ENCODE data around the gene CISTR. TPM values are rescaled to one million over a fixed set of nuclear protein-coding genes. Genes with fewer than 3 reads are reported as not detected.

The CISTR gene
- total and polyA plus RNA-seq, 5 donors from 2014 or later, result not detected

GRCh38 chr12:53700567-53700966 is 51.2 kb downstream of the CISTR start:
- peaks cover 49% of the 10 kb centered on the region for H3K27me3 ChIP-seq (ENCODE audit: control insufficient read depth, insufficient read depth, low read length)

GRCh38 chr12:53699678-53700025 is 52.1 kb downstream of the CISTR start:
- no peak for DNase-seq
- ATAC-seq (ENCODE audit: low read depth in 2 of 2), result no peak
- Mint-ChIP-seq H3K36me3 (no peaks in the 10 kb centered on the region), H3K9me3 (peaks cover 0 to 2% (median 0%) of the 10 kb centered on the region in 7 donors), H3K27ac (no peak overlapping the region), H3K27me3 (peaks cover 93% of the 10 kb centered on the region), H3K4me3 (no peak overlapping the region), H3K4me1 (peaks cover 5 to 26% (median 21%) of the 10 kb centered on the region in 4 donors)
- Histone ChIP-seq H3K9me3 (ENCODE audit: control insufficient read depth in 2 of 2, low read length in 2 of 2) (no peaks in the 10 kb centered on the region), H3K36me3 (ENCODE audit: control insufficient read depth, insufficient read depth, low read length) (no peaks in the 10 kb centered on the region), H3K4me1 (ENCODE audit: control insufficient read depth, insufficient read depth, low read length, poor library complexity, severe bottlenecking) (peaks cover 24% of the 10 kb centered on the region), H3K27me3 (ENCODE audit: control insufficient read depth, insufficient read depth, low read length) (peaks cover 49% of the 10 kb centered on the region), H3K4me3 (ENCODE audit: low read depth, low read length) (no peak overlapping the region), H3K27ac (ENCODE audit: insufficient read depth, low read length, poor library complexity, severe bottlenecking) (no peak overlapping the region)

More at GRCh38 chr12:53700567-53700966, 51.2 kb downstream of the CISTR start:
- Histone ChIP-seq H3K27ac (ENCODE audit: insufficient read depth, low read length, poor library complexity, severe bottlenecking) (no peak overlapping the region), H3K4me3 (ENCODE audit: low read depth, low read length) (no peak overlapping the region), H3K36me3 (ENCODE audit: control insufficient read depth, insufficient read depth, low read length) (no peaks in the 10 kb centered on the region), H3K9me3 (ENCODE audit: control insufficient read depth in 2 of 2, low read length in 2 of 2) (no peaks in the 10 kb centered on the region), H3K4me1 (ENCODE audit: control insufficient read depth, insufficient read depth, low read length, poor library complexity, severe bottlenecking) (peaks cover 14% of the 10 kb centered on the region)
- peaks cover 0 to 18% (median 15%) of the 10 kb centered on the region in 4 donors for H3K4me1 Mint-ChIP-seq
- no peak for DNase-seq
- H3K36me3 Mint-ChIP-seq, result no peaks in the 10 kb centered on the region
- no peak overlapping the region for H3K27ac Mint-ChIP-seq
- H3K9me3 Mint-ChIP-seq, result peaks cover 0 to 2% (median 0%) of the 10 kb centered on the region in 7 donors
- ATAC-seq (ENCODE audit: low read depth in 2 of 2), result no peak
- H3K4me3 Mint-ChIP-seq, result no peak overlapping the region
- peaks cover 94% of the 10 kb centered on the region for H3K27me3 Mint-ChIP-seq

GRCh38 chr12:53698948-53699677 is 52.7 kb downstream of the CISTR start:
- Histone ChIP-seq H3K9me3 (ENCODE audit: control insufficient read depth in 2 of 2, low read length in 2 of 2) (no peaks in the 10 kb centered on the region), H3K27me3 (ENCODE audit: control insufficient read depth, insufficient read depth, low read length) (peaks cover 52% of the 10 kb centered on the region)
- no peak overlapping the region for H3K4me3 Mint-ChIP-seq

GRCh38 chr12:53696655-53697331 is 55.0 kb downstream of the CISTR start:
- Mint-ChIP-seq H3K9me3 (peaks cover 0 to 6% (median 0%) of the 10 kb centered on the region in 7 donors), H3K27ac (no peak overlapping the region), H3K4me1 (peaks cover 10 to 29% (median 27%) of the 10 kb centered on the region in 4 donors), H3K36me3 (no peaks in the 10 kb centered on the region), H3K27me3 (peaks cover 84% of the 10 kb centered on the region), H3K4me3 (peak overlapping the region in 2 of 4 donors; percentile 47 to 71)
- Histone ChIP-seq H3K27me3 (ENCODE audit: control insufficient read depth, insufficient read depth, low read length) (peaks cover 53% of the 10 kb centered on the region), H3K27ac (ENCODE audit: insufficient read depth, low read length, poor library complexity, severe bottlenecking) (no peak overlapping the region), H3K9me3 (ENCODE audit: control insufficient read depth in 2 of 2, low read length in 2 of 2) (no peaks in the 10 kb centered on the region), H3K4me3 (ENCODE audit: low read depth, low read length) (peak overlapping the region; percentile 9), H3K36me3 (ENCODE audit: control insufficient read depth, insufficient read depth, low read length) (no peaks in the 10 kb centered on the region), H3K4me1 (ENCODE audit: control insufficient read depth, insufficient read depth, low read length, poor library complexity, severe bottlenecking) (peaks cover 25% of the 10 kb centered on the region)
- ATAC-seq (ENCODE audit: low read depth in 2 of 2) (no peak), DNase-seq (no peak)

More at GRCh38 chr12:53698948-53699677, 52.7 kb downstream of the CISTR start:
- H3K27ac ChIP-seq (ENCODE audit: insufficient read depth, low read length, poor library complexity, severe bottlenecking), result no peak overlapping the region
- H3K36me3 ChIP-seq (ENCODE audit: control insufficient read depth, insufficient read depth, low read length), result no peaks in the 10 kb centered on the region
- H3K27me3 Mint-ChIP-seq, result peaks cover 95% of the 10 kb centered on the region
- H3K4me1 Mint-ChIP-seq, result peaks cover 10 to 31% (median 25%) of the 10 kb centered on the region in 4 donors
- no peak overlapping the region for H3K27ac Mint-ChIP-seq
- H3K36me3 Mint-ChIP-seq, result no peaks in the 10 kb centered on the region
- DNase-seq (no peak), ATAC-seq (ENCODE audit: low read depth in 2 of 2) (no peak)
- H3K9me3 Mint-ChIP-seq, result peaks cover 0 to 5% (median 0%) of the 10 kb centered on the region in 7 donors
- no peak overlapping the region for H3K4me3 ChIP-seq (ENCODE audit: low read depth, low read length)
- H3K4me1 ChIP-seq (ENCODE audit: control insufficient read depth, insufficient read depth, low read length, poor library complexity, severe bottlenecking), result peaks cover 25% of the 10 kb centered on the region

Other genes starting within 250 kb of the CISTR start
- gene NPFF, start 244.5 kb downstream of the CISTR start, total RNA-seq, result not detected
- not detected for gene NPFF, start 244.5 kb downstream of the CISTR start, polyA plus RNA-seq
- 41.0 TPM for gene ATF7, start 125.6 kb downstream of the CISTR start, total RNA-seq
- gene ATF7, start 125.6 kb downstream of the CISTR start, polyA plus RNA-seq, result 10 to 100 TPM; 11.6 to 16.7 (median 14.3) TPM
- 228 TPM for gene ATP5MC2, start 75.9 kb downstream of the CISTR start, total RNA-seq
- 100 to 1,000 TPM; 577 to 700 (median 672) TPM for gene ATP5MC2, start 75.9 kb downstream of the CISTR start, polyA plus RNA-seq
- gene CALCOCO1, start 24.5 kb downstream of the CISTR start, total RNA-seq, result 209 TPM
- 100 to 1,000 TPM in 3 of 4 donors, 10 to 100 TPM in 1; 91.5 to 119 (median 112) TPM for gene CALCOCO1, start 24.5 kb downstream of the CISTR start, polyA plus RNA-seq
- gene HOXC13, start 186.9 kb upstream of the CISTR start, total RNA-seq, result not detected
- not detected for gene HOXC13, start 186.9 kb upstream of the CISTR start, polyA plus RNA-seq
- not detected for gene HOXC12, start 202.9 kb upstream of the CISTR start, total RNA-seq
- gene HOXC12, start 202.9 kb upstream of the CISTR start, polyA plus RNA-seq, result not detected
- gene HOXC11, start 221.1 kb upstream of the CISTR start, total RNA-seq, result not detected
- not detected for gene HOXC11, start 221.1 kb upstream of the CISTR start, polyA plus RNA-seq
- not detected for gene HOTAIR, start 223.0 kb upstream of the CISTR start, total RNA-seq
- not detected for gene HOTAIR, start 223.0 kb upstream of the CISTR start, polyA plus RNA-seq
- gene HOXC10, start 233.2 kb upstream of the CISTR start, total RNA-seq, result not detected
- not detected for gene HOXC10, start 233.2 kb upstream of the CISTR start, polyA plus RNA-seq
- not detected for gene HOXC9, start 248.2 kb upstream of the CISTR start, total RNA-seq
- gene HOXC9, start 248.2 kb upstream of the CISTR start, polyA plus RNA-seq, result not detected